Measurements from ENCODE around the gene LHX2.

- TF ChIP-seq POLR2A (IDR thresholded peaks at IDR 0.05) (no peak), CTCF (IDR thresholded peaks at IDR 0.05) (no peak)
These were observed 49.5 kb downstream of the LHX2 start for GRCh38 chr9:124060844-124061605.
